GM18520 (cell line): Measurements from ENCODE around the gene RAB44.

Source experiments
- ATAC-seq: cut with Tn5 transposase; IDR thresholded peaks from one replicate; pipeline ENCODE4 v1.9.1; 2021; ENCODE audit not compliant: unreplicated experiment

The RAB44 gene

DNA sequence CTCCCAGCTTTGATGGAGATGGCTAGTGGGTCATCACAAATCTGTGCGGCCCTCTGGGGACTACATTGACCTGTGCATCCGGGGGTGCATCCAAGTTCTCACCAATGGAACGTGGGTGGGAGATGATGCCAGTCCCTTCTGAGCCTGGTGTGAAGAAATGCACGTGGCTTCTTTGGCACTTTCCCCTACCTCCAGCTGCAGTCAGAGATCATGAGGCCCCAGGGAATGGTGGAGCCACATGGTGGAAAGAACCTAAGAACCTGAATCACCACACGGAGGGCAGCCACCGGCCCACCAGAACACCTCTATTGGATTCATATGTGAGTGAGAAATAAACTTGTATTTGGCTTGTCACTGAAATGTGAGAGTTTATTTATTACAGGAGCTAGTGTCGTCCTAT is 29.0 kb upstream of the RAB44 start:
- ATAC-seq, result no peak

GRCh38 chr6:36669002-36669401 is 28.6 kb upstream of the RAB44 start:
- no peak for ATAC-seq

- ATAC-seq, result no peak
These were observed 27.4 kb upstream of the RAB44 start for GRCh38 chr6:36670271-36670670.

DNA sequence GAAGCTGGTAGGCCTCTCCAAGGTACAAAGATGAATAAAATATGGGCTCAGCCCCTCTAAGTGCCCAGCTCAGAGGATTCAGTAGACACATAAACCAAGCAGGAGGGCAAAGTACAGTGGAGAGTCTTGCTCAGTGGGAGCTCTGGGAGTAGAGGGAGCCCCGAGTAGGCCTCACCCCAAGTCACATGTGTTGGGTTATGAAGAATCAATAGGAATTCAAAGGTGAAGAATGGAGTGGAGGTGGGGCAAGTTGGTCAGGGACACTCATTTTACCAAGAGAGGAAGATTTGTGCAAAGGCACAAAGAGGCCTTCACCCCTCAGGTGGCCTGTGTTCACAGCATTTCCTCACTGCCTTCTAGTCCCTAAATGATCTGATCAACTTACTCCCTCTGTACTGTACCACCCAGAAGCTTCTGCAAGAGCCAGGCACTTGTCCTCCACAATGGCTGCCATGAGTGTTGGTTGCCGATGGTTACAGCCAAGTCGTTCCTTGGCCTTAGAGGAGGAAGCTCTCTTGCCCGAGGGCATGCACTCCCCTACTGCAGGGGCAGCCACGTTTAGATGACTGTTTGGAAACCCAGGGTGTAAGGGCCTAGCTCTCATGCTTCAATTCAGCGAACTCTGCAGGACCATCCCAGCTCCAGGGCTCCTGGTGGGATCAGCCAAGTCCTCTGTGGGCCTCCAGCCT is 25.8 kb upstream of the RAB44 start:
- no peak for ATAC-seq

GRCh38 chr6:36673882-36674281 is 23.7 kb upstream of the RAB44 start:
- ATAC-seq, result no peak

- no peak for ATAC-seq
These were observed 22.7 kb upstream of the RAB44 start for GRCh38 chr6:36674942-36675341.

GRCh38 chr6:36676141-36677058 is 21.2 kb upstream of the RAB44 start:
- no peak for ATAC-seq

DNA sequence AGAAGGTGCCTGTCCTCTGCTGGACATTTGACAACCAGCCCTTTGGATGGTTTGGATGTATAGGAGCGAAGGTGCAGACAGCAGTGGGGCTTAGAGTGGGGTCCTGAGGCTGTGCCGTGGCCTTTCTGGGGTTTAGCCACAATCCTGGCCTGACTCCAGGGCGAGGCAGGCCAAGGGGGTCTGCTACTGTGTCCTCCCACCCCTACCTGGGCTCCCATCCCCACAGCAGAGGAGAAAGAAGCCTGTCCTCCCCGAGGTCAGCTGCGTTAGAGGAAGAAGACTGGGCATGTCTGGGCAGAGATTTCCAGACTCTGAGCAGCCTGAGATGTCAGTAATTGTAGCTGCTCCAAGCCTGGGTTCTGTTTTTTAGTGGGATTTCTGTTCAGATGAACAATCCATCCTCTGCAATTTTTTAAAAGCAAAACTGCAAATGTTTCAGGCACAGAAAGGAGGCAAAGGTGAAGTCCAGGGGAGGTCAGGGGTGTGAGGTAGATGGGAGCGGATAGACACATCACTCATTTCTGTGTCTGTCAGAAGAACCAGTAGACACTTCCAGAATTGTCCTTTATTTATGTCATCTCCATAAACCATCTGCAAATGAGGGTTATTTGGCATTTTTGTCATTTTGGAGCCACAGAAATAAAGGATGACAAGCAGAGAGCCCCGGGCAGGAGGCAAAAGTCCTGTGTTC is 20.4 kb upstream of the RAB44 start:
- ATAC-seq, result no peak

DNA sequence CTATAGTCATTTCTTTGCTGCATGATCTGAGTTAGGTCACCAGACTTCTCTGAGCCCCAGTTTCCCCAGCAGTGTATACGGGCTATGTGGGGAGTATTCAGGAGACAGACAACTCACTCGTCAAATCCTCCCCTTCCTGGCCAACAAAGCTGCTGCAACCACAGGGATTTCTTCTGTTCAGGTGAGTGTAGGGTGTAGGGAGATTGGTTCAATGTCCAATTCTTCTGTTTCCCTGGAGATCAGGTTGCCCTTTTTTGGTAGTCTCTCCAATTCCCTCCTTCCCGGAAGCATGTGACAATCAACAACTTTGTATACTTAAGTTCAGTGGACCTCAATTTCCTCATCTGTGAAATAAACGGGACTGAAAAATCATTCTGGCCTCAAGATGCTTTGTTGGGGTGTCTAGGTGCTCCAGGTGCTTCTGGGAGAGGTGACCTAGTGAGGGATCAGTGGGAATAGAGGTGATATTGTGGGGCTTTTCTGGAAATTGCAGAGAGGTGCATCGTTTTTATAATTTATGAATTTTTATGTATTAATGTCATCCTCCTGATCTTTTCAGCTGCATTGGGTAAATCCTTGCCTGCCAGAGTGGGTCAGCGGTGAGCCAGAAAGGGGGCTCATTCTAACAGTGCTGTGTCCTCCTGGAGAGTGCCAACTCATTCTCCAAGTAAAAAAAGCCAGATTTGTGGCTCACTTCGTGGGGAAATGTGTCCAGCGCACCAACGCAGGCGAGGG is 19.7 kb upstream of the RAB44 start:
- ATAC-seq, result no peak

DNA sequence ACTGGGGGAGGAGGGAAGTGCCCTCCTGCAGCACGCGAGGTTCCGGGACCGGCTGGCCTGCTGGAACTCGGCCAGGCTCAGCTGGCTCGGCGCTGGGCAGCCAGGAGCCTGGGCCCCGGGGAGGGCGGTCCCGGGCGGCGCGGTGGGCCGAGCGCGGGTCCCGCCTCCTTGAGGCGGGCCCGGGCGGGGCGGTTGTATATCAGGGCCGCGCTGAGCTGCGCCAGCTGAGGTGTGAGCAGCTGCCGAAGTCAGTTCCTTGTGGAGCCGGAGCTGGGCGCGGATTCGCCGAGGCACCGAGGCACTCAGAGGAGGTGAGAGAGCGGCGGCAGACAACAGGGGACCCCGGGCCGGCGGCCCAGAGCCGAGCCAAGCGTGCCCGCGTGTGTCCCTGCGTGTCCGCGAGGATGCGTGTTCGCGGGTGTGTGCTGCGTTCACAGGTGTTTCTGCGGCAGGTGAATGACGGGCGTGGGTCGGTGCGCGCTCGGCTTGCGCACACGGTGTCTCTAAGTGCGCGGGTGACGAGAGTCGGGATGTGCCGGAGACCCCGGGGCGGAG is 19.1 kb upstream of the RAB44 start, which contains the start of gene CDKN1A:
CDKN1A (plus strand) TSS at position 227 of the 555 bp plus-strand sequence. CDS start 5,388 bp downstream, outside the sequence.
- peak; percentile 33 for ATAC-seq

GRCh38 chr6:36679043-36679833 is 18.4 kb upstream of the RAB44 start:
- ATAC-seq, result no peak

- ATAC-seq, result no peak
These were observed 15.1 kb upstream of the RAB44 start for GRCh38 chr6:36682328-36683144.

DNA sequence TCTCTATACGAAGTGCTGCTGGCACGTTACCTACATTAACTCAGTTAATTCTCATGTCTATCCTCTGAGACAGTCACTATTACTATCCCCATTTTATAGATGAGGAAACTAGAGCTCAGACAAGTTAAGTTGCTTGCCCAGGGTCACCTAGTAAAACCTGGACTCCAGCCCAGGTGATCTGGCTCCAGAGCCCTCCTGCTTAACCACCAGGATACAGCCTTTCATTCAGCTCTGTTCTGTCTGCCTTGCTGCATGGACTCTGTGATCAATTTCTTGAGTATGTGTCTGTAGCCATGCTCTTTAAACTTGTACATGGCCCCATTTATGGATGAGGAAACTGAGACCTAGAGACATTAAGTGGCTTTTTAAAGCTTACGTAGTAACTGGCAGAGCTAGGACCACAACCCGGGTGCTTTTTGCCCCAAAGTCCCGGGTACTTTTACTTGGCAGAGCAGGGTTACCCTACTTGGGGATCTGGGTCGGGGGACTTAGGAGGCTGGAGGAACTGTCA is 14.4 kb upstream of the RAB44 start:
- no peak for ATAC-seq

DNA sequence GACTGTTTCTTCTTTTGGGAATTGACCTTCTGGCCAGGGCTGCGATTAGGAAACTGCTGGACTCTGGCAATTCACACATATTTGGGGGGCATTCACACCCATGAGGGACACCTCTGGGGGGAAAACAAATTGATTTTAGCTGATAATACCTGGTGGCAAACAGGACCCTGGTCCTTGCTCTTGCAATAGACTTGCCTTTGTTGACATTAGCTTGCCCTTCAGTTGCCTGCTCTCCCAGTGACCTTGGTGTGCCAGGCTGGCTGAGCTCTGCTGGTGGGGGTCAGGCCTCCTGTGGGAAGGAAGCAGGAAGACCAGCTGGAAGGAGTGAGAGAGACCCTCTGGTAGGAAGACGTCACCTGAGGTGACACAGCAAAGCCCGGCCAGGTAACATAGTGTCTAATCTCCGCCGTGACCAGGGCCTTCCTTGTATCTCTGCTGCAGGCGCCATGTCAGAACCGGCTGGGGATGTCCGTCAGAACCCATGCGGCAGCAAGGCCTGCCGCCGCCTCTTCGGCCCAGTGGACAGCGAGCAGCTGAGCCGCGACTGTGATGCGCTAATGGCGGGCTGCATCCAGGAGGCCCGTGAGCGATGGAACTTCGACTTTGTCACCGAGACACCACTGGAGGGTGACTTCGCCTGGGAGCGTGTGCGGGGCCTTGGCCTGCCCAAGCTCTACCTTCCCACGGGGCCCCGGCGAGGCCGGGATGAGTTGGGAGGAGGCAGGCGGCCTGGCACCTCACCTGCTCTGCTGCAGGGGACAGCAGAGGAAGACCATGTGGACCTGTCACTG is 13.8 kb upstream of the RAB44 start:
- ATAC-seq, result no peak

DNA sequence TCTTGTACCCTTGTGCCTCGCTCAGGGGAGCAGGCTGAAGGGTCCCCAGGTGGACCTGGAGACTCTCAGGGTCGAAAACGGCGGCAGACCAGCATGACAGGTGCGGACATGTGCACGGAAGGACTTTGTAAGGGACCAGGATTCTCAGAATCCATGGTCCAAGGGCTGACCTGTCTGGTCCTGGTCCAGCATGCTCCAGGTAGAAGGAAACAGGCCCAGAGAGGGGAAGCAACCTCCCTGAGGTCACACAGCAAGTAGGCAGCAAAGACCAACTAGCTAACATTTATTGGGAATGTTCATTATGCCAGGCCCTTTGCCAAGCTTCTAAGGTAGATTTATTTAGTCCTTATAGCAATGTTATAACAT is 13.2 kb upstream of the RAB44 start:
- ATAC-seq, result no peak

GRCh38 chr6:36685166-36685924 is 12.3 kb upstream of the RAB44 start:
- ATAC-seq, result no peak

- ATAC-seq, result no peak
These were observed 11.5 kb upstream of the RAB44 start for GRCh38 chr6:36685926-36686667.
